ENCODE data around the gene ALDH2.

- TF ChIP-seq, protein P1, sequence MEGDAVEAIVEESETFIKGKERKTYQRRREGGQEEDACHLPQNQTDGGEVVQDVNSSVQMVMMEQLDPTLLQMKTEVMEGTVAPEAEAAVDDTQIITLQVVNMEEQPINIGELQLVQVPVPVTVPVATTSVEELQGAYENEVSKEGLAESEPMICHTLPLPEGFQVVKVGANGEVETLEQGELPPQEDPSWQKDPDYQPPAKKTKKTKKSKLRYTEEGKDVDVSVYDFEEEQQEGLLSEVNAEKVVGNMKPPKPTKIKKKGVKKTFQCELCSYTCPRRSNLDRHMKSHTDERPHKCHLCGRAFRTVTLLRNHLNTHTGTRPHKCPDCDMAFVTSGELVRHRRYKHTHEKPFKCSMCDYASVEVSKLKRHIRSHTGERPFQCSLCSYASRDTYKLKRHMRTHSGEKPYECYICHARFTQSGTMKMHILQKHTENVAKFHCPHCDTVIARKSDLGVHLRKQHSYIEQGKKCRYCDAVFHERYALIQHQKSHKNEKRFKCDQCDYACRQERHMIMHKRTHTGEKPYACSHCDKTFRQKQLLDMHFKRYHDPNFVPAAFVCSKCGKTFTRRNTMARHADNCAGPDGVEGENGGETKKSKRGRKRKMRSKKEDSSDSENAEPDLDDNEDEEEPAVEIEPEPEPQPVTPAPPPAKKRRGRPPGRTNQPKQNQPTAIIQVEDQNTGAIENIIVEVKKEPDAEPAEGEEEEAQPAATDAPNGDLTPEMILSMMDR (IDR thresholded peaks at IDR 0.05), result no peak
- TF ChIP-seq POLR2A (IDR thresholded peaks at IDR 0.05), result no peak
Measured at GRCh38 chr12:111756681-111757080, 10.1 kb upstream of the ALDH2 start.

All from uterus (tissue), 2 donors.